HEK293 (cell line): ENCODE results near the gene P2RX6.

ENCODE experiments used
- CTCF ChIA-PET: fragments of 350-600 bp; formaldehyde crosslinking; extraction: SDS; loops from one replicate; lab custom pipeline; 2021; ENCODE audit warnings: antibody characterized with exemption; lab: Yijun Ruan, JAX
- POLR2A ChIA-PET: fragments of 300-600 bp; formaldehyde crosslinking; extraction: SDS; loops from one replicate; lab custom pipeline; 2020; ENCODE audit warnings: antibody characterized with exemption, inconsistent platforms; lab: Yijun Ruan, JAX
- H3K27ac ChIP-seq: fragments of 200-500 bp; sonication (Bioruptor generic); 2 replicates; pipeline ENCODE4 v1.5.1; 2014; ENCODE audit warnings: low read depth, low read length, control low read depth, inconsistent platforms; ENCODE audit errors: extremely low read depth
- H3K36me3 ChIP-seq, 2 experiments: fragments of 200-500 bp in 1 of 2; sonication (Bioruptor generic) in 1 of 2; 1 replicate in 1 of 2; 2 replicates in 1 of 2; pipeline ENCODE4 v1.5.1; 2014 to 2017; ENCODE audit warnings: inconsistent platforms in 2 of 2, low read length in 2 of 2; ENCODE audit not compliant: control insufficient read depth in 2 of 2, insufficient read depth in 1 of 2
- H3K4me1 ChIP-seq: fragments of 200-500 bp; sonication (Bioruptor generic); 2 replicates; pipeline ENCODE4 v1.5.1; 2014; ENCODE audit warnings: mild to moderate bottlenecking, low read length, inconsistent platforms; ENCODE audit not compliant: control insufficient read depth, insufficient read depth
- H3K4me3 ChIP-seq: 2 replicates; pipeline ENCODE4 v1.5.1; 2011; ENCODE audit warnings: low read depth, mild to moderate bottlenecking, control low read depth, low read length, moderate library complexity
- H3K9me3 ChIP-seq: fragments of 200-500 bp; sonication (Bioruptor generic); 2 replicates; pipeline ENCODE4 v1.5.1; 2014; ENCODE audit warnings: low read depth, low read length, inconsistent platforms; ENCODE audit not compliant: control insufficient read depth, insufficient read depth
- BCL11B ChIP-seq: fragments of 450-650 bp; formaldehyde crosslinking; IDR thresholded peaks from 2 replicates; pipeline ENCODE4 v1.5.1; 2016; ENCODE audit warnings: low read depth, missing biosample characterization, missing genetic modification characterization
- EGR2 ChIP-seq: fragments of 450-650 bp; formaldehyde crosslinking; IDR thresholded peaks from 2 replicates; pipeline ENCODE4 v1.5.1; 2016; ENCODE audit warnings: low read depth, missing biosample characterization, missing genetic modification characterization
- GLIS1 ChIP-seq: fragments of 450-650 bp; formaldehyde crosslinking; IDR thresholded peaks from 2 replicates; pipeline ENCODE4 v1.5.1; 2016; ENCODE audit warnings: missing biosample characterization, missing genetic modification characterization
- GLIS2 ChIP-seq: fragments of 450-650 bp; formaldehyde crosslinking; IDR thresholded peaks from 2 replicates; pipeline ENCODE4 v1.5.1; 2016; ENCODE audit warnings: missing biosample characterization, missing genetic modification characterization
- HIC1 ChIP-seq: fragments of 450-650 bp; formaldehyde crosslinking; IDR thresholded peaks from 2 replicates; pipeline ENCODE4 v1.5.1; 2016; ENCODE audit warnings: missing biosample characterization, missing genetic modification characterization
- HOXD13 ChIP-seq: sonication (generic); formaldehyde crosslinking; IDR thresholded peaks from 2 replicates; pipeline ENCODE4 v1.8.0; 2022; ENCODE audit warnings: missing genetic modification reagents, borderline replicate concordance
- IKZF3 ChIP-seq: fragments of 450-650 bp; IDR thresholded peaks from 2 replicates; pipeline ENCODE4 v1.5.0; 2018; ENCODE audit warnings: missing biosample characterization, mild to moderate bottlenecking, missing genetic modification characterization, moderate library complexity
- SP3 ChIP-seq: fragments of 450-650 bp; formaldehyde crosslinking; IDR thresholded peaks from 2 replicates; pipeline ENCODE4 v1.5.1; 2016; ENCODE audit warnings: missing biosample characterization, missing genetic modification characterization
- YY1 ChIP-seq: fragments of 450-650 bp; formaldehyde crosslinking; IDR thresholded peaks from 2 replicates; pipeline ENCODE4 v1.5.1; 2018; ENCODE audit warnings: missing biosample characterization, missing genetic modification characterization
- ZBTB20 ChIP-seq: fragments of 450-650 bp; formaldehyde crosslinking; IDR thresholded peaks from 2 replicates; pipeline ENCODE4 v1.5.1; 2016; ENCODE audit warnings: missing biosample characterization, missing genetic modification characterization
- ZFHX2 ChIP-seq: fragments of 450-650 bp; formaldehyde crosslinking; conservative IDR thresholded peaks from 2 replicates; pipeline ENCODE4 v1.5.1; 2016; ENCODE audit warnings: missing biosample characterization, missing genetic modification characterization
- ZFP69B ChIP-seq: fragments of 450-650 bp; formaldehyde crosslinking; IDR thresholded peaks from 2 replicates; pipeline ENCODE4 v1.5.1; 2016; ENCODE audit warnings: missing biosample characterization, missing genetic modification characterization
- ZIC2 ChIP-seq: fragments of 450-650 bp; formaldehyde crosslinking; IDR thresholded peaks from 2 replicates; pipeline ENCODE4 v1.5.1; 2016; ENCODE audit warnings: missing biosample characterization, missing genetic modification characterization
- ZNF114 ChIP-seq: fragments of 450-650 bp; formaldehyde crosslinking; IDR thresholded peaks from 2 replicates; pipeline ENCODE4 v1.5.0; 2017; ENCODE audit warnings: missing biosample characterization, missing genetic modification characterization
- ZNF211 ChIP-seq: fragments of 450-650 bp; formaldehyde crosslinking; IDR thresholded peaks from 2 replicates; pipeline ENCODE4 v1.5.1; 2016; ENCODE audit warnings: low read depth, missing biosample characterization, missing genetic modification characterization
- ZNF280D ChIP-seq: fragments of 450-650 bp; formaldehyde crosslinking; IDR thresholded peaks from 2 replicates; pipeline ENCODE4 v1.5.1; 2016; ENCODE audit warnings: missing biosample characterization, missing genetic modification characterization
- ZNF37A ChIP-seq: fragments of 450-650 bp; IDR thresholded peaks from 2 replicates; pipeline ENCODE4 v1.5.1; 2018; ENCODE audit warnings: missing biosample characterization, missing genetic modification characterization
- ZNF423 ChIP-seq: fragments of 450-650 bp; formaldehyde crosslinking; IDR thresholded peaks from 2 replicates; pipeline ENCODE4 v1.5.1; 2016; ENCODE audit warnings: missing biosample characterization, missing genetic modification characterization
- ZNF558 ChIP-seq: fragments of 450-650 bp; formaldehyde crosslinking; IDR thresholded peaks from 2 replicates; pipeline ENCODE4 v1.5.1; 2016; ENCODE audit warnings: missing biosample characterization, missing genetic modification characterization
- ZNF707 ChIP-seq: fragments of 450-650 bp; formaldehyde crosslinking; IDR thresholded peaks from 2 replicates; pipeline ENCODE4 v1.5.1; 2016; ENCODE audit warnings: missing biosample characterization, missing genetic modification characterization
- ZSCAN16 ChIP-seq: fragments of 450-650 bp; formaldehyde crosslinking; IDR thresholded peaks from 2 replicates; pipeline ENCODE4 v1.5.1; 2016; ENCODE audit warnings: missing biosample characterization, missing genetic modification characterization

Gene P2RX6

GRCh38 chr22:20979243-20979809, 35.6 kb upstream of the P2RX6 start (continued):
- TF ChIP-seq YY1 (tag by site-specific recombination) (no peak), GLIS1 (tag by site-specific recombination) (no peak), ZSCAN16 (tag by site-specific recombination) (no peak)
- TF ChIP-seq, all 188 proteins: peak for 5

- Histone ChIP-seq H3K4me1 (no peaks in the 10 kb centered on the region), H3K4me3 (no peak overlapping the region), H3K36me3 (peaks cover 0 to 15% of the 10 kb centered on the region in 2 experiments; a peak in 1 of 3 replicates), H3K27ac (no peak overlapping the region), H3K9me3 (no peaks in the 10 kb centered on the region)
- ChIA-PET POLR2A (interaction anchor here (0.8 to 3.7 kb wide), 2 partner anchors 8 to 21 kb away, joined by 3 to 80 read pairs; partner anchors contain the start of gene THAP7), CTCF (interaction anchor here (0.6 kb wide), 1 partner anchor 70 kb away, joined by 5 read pairs; no protein-coding TSS in a partner anchor)
- TF ChIP-seq EGR2 (tag by site-specific recombination) (peak; percentile 91), ZNF211 (tag by site-specific recombination) (no peak), BCL11B (tag by site-specific recombination) (peak; percentile 46; the same call in 1 of the 2 replicates), ZFHX2 (tag by site-specific recombination) (peak; percentile 81)
- TF ChIP-seq, all 188 proteins: peak for 3
These were observed 35.0 kb upstream of the P2RX6 start for GRCh38 chr22:20979940-20980453.

GRCh38 chr22:20980523-20980922, 34.4 kb upstream of the P2RX6 start:
- Histone ChIP-seq H3K27ac (no peak overlapping the region), H3K36me3 (peaks cover 0 to 19% of the 10 kb centered on the region in 2 experiments; a peak in 1 of 3 replicates), H3K4me1 (no peaks in the 10 kb centered on the region), H3K4me3 (no peak overlapping the region), H3K9me3 (no peaks in the 10 kb centered on the region)
- ChIA-PET POLR2A (interaction anchor here (0.7 to 3.7 kb wide), 2 partner anchors 20 to 30 kb away, joined by 3 to 80 read pairs; partner anchors contain the start of gene THAP7), CTCF (interaction anchor here (0.6 to 3.2 kb wide), 2 partner anchors 19 to 70 kb away, joined by 5 to 14 read pairs; no protein-coding TSS in a partner anchor)
- TF ChIP-seq HIC1 (tag by site-specific recombination), result no peak
- TF ChIP-seq ZIC2, result peak; percentile 67

GRCh38 chr22:20980938-20981722, 33.8 kb upstream of the P2RX6 start:
- H3K9me3 ChIP-seq, result no peaks in the 10 kb centered on the region
- CTCF ChIA-PET, result interaction anchor here (0.6 to 3.2 kb wide), 6 partner anchors 10 to 190 kb away, joined by 3 to 14 read pairs (median 6); partner anchors contain the start of gene AIFM3
- no peaks in the 10 kb centered on the region for H3K4me1 ChIP-seq
- peak overlapping the region; percentile 62 for H3K27ac ChIP-seq
- H3K36me3 ChIP-seq, result peaks cover under 1 to 25% of the 10 kb centered on the region in 2 experiments; a peak in 2 of 3 replicates
- POLR2A ChIA-PET, result interaction anchor here (0.7 to 3.7 kb wide), 8 partner anchors 9 to 95 kb away, joined by 3 to 80 read pairs (median 20); partner anchors contain the start of gene THAP7
- H3K4me3 ChIP-seq, result peak overlapping the region; percentile 78
- TF ChIP-seq SP3, result no peak
- no peak for TF ChIP-seq ZNF114 (tag by site-specific recombination)
- no peak for TF ChIP-seq HOXD13
- TF ChIP-seq GLIS2 (tag by site-specific recombination), result peak; percentile 25; the same call in 1 of the 2 replicates
- TF ChIP-seq ZFP69B (tag by site-specific recombination), result no peak
- TF ChIP-seq IKZF3 (tag by site-specific recombination), result no peak
- TF ChIP-seq ZNF280D (tag by site-specific recombination), result no peak
- TF ChIP-seq ZNF423 (tag by site-specific recombination), result no peak
- peak; percentile 48 for TF ChIP-seq GLIS1 (tag by site-specific recombination)
- TF ChIP-seq ZBTB20 (tag by site-specific recombination), result no peak
- no peak for TF ChIP-seq ZNF707 (tag by site-specific recombination)
- no peak for TF ChIP-seq ZNF37A (tag by site-specific recombination)
- no peak for TF ChIP-seq ZNF558 (tag by site-specific recombination)
